PC-3 (cell line): Measurements from ENCODE around the gene RAB44. TPM values are rescaled to one million over a fixed set of nuclear protein-coding genes. Genes with fewer than 3 reads are reported as not detected.

Source experiments
- ATAC-seq: fragments of 200-7000 bp; cut with Tn5 transposase; 2 replicates; pipeline ENCODE4 v1.9.1; 2020; ENCODE audit warnings: mild to moderate bottlenecking, moderate library complexity
- BruUV-seq: library from RNA; stranded (reverse); fragments of 400-500 nt; replicated peaks from 2 replicates; lab custom pipeline; 2021; lab: Mats Ljungman, UMichigan
- CTCF ChIA-PET: fragments of 300-600 bp; sonication (Branson Sonifier 250); formaldehyde crosslinking; loops from one replicate; lab custom pipeline; 2022; ENCODE audit warnings: antibody characterized with exemption; lab: Charles Lee
- POLR2A ChIA-PET: fragments of 300-600 bp; sonication (Branson Sonifier 250); formaldehyde crosslinking; loops from one replicate; lab custom pipeline; 2022; ENCODE audit warnings: antibody characterized with exemption; ENCODE audit not compliant: unreplicated experiment; lab: Charles Lee
- DNase-seq: peaks from one replicate; pipeline ENCODE4 v3.0.0-alpha.2; 2015
- H2AFZ ChIP-seq: fragments of 300-600 bp; sonication (generic); 2 replicates; pipeline ENCODE4 v1.6.0; 2016; ENCODE audit warnings: antibody characterized with exemption, low read length
- H3F3A ChIP-seq: fragments of 300-600 bp; sonication (generic); one replicate; pipeline ENCODE4 v1.6.0; 2017; ENCODE audit warnings: antibody characterized with exemption, low read length, control low read depth, mild to moderate bottlenecking; ENCODE audit not compliant: unreplicated experiment
- H3K27ac ChIP-seq: fragments of 300-600 bp; sonication (generic); 2 replicates; pipeline ENCODE4 v1.5.1; 2016; ENCODE audit warnings: mild to moderate bottlenecking, low read length
- H3K27me3 ChIP-seq: fragments of 300-600 bp; sonication (generic); 2 replicates; pipeline ENCODE4 v1.6.1; 2016; ENCODE audit warnings: low read length, mixed read lengths
- H3K36me3 ChIP-seq: fragments of 300-600 bp; sonication (generic); 2 replicates; pipeline ENCODE4 v1.6.1; 2016; ENCODE audit warnings: low read depth, mixed run types, low read length, mixed read lengths
- H3K4me1 ChIP-seq: fragments of 300-600 bp; sonication (generic); 2 replicates; pipeline ENCODE4 v1.5.1; 2016; ENCODE audit warnings: low read length; ENCODE audit not compliant: insufficient read depth
- H3K4me2 ChIP-seq: fragments of 300-600 bp; sonication (generic); 2 replicates; pipeline ENCODE4 v1.6.0; 2016; ENCODE audit warnings: low read length
- H3K4me3 ChIP-seq: fragments of 300-600 bp; sonication (generic); 2 replicates; pipeline ENCODE4 v1.5.1; 2016; ENCODE audit warnings: mild to moderate bottlenecking, low read length, mixed read lengths
- H3K79me2 ChIP-seq: fragments of 300-600 bp; sonication (generic); 2 replicates; pipeline ENCODE4 v1.6.1; 2017; ENCODE audit warnings: low read length, mixed read lengths
- H3K9ac ChIP-seq: fragments of 300-600 bp; sonication (generic); 2 replicates; pipeline ENCODE4 v1.6.0; 2016; ENCODE audit warnings: mild to moderate bottlenecking, low read length
- H3K9me2 ChIP-seq: fragments of 300-600 bp; sonication (generic); replicated peaks from 2 replicates; pipeline ENCODE4 v1.6.1; 2016; ENCODE audit warnings: mixed run types, low read length, mixed read lengths
- H3K9me3 ChIP-seq: fragments of 300-600 bp; sonication (generic); 2 replicates; pipeline ENCODE4 v1.6.1; 2016; ENCODE audit warnings: low read length, mixed read lengths
- H4K20me1 ChIP-seq: fragments of 300-600 bp; sonication (generic); 2 replicates; pipeline ENCODE4 v1.6.1; 2016; ENCODE audit warnings: low read length, mixed read lengths
- EZH2 ChIP-seq: fragments of 300-600 bp; sonication (generic); IDR thresholded peaks from one replicate; pipeline ENCODE4 v1.6.1; 2017; ENCODE audit warnings: antibody characterized with exemption, mild to moderate bottlenecking, low read length; ENCODE audit not compliant: unreplicated experiment
- EZH2phosphoT487 ChIP-seq: fragments of 300-600 bp; sonication (generic); IDR thresholded peaks from 2 replicates; pipeline ENCODE4 v1.6.1; 2018; ENCODE audit warnings: mild to moderate bottlenecking, antibody characterized with exemption, low read length, borderline replicate concordance
- intact Hi-C: fragments of 100-400 bp; cut with micrococcal nuclease; formaldehyde crosslinking; loops from 2 replicates; pipeline ENCODE4 v1.9.0; 2023
- total RNA-seq: library from RNA; depleted of rRNA; stranded (reverse); fragments of >200 nt; gene quantifications from 2 replicates; pipeline ENCODE4 v1.2.3, GENCODE V29; 2014
- TF ChIP-seq, protein P1 (sequence below): fragments of 300-600 bp; sonication (generic); conservative IDR thresholded peaks from 2 replicates; pipeline ENCODE4 v1.5.1; 2017; ENCODE audit warnings: antibody characterized with exemption, low read depth, mild to moderate bottlenecking, low read length

RAB44 gene
- total RNA-seq, 1 experiment from 2014 or later, result not detected

DNA sequence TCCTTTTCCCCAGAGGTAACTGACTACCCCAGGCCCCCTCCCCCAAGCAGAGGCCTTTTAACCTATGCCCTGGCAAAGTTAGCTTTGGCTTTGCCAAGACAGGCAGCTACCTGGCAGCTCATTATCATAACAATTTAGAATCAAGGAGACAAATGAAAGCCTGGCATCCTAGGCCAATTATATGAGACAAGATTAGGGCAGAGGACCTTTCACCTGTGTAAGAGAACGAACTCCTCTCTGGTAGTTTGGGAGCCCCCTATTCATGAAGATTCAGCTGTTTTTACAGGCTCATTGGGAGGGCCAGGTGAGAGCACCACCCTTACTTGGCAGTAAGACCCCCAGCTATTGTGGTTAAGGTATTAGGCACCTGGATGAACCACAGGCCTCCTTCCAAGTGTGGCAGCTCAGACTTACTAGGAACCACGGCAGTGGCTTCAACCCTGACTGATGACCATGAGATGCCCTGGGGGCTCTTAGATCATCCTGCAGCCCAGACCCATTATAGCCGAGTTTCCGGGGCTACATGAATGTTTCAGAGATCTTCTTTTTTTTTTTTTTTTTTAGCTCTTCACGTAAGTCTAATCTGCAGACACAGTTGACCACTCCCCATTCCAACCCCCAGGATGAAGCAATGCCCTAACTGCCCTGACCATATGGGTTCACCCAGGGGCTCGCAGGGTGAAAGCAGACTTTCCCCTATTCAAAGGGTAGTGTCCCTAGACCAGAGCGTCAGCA is 56.2 kb downstream of the RAB44 start:
- BruUV-seq, result no TSS peak
- DNase-seq (peak; percentile 36), ATAC-seq (no peak)
- no peak overlapping the region for H2AFZ ChIP-seq
- no peak overlapping the region for H3K9ac ChIP-seq
- no peaks in the 10 kb centered on the region for H4K20me1 ChIP-seq
- H3K27me3 ChIP-seq, result no peaks in the 10 kb centered on the region
- intact Hi-C loops, result no loop called here
- peaks cover 45% of the 10 kb centered on the region for H3K4me1 ChIP-seq
- ChIA-PET POLR2A (interaction anchor here (0.7 kb wide), 1 partner anchor 9 kb away, joined by 9 read pairs; no protein-coding TSS in a partner anchor), CTCF (no interaction called here)
- no peaks in the 10 kb centered on the region for H3K79me2 ChIP-seq
- H3F3A ChIP-seq, result no peaks in the 10 kb centered on the region
- no peaks in the 10 kb centered on the region for H3K9me3 ChIP-seq
- TF ChIP-seq EZH2phosphoT487, result no peak
- TF ChIP-seq, protein P1, sequence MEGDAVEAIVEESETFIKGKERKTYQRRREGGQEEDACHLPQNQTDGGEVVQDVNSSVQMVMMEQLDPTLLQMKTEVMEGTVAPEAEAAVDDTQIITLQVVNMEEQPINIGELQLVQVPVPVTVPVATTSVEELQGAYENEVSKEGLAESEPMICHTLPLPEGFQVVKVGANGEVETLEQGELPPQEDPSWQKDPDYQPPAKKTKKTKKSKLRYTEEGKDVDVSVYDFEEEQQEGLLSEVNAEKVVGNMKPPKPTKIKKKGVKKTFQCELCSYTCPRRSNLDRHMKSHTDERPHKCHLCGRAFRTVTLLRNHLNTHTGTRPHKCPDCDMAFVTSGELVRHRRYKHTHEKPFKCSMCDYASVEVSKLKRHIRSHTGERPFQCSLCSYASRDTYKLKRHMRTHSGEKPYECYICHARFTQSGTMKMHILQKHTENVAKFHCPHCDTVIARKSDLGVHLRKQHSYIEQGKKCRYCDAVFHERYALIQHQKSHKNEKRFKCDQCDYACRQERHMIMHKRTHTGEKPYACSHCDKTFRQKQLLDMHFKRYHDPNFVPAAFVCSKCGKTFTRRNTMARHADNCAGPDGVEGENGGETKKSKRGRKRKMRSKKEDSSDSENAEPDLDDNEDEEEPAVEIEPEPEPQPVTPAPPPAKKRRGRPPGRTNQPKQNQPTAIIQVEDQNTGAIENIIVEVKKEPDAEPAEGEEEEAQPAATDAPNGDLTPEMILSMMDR, result no peak
- no peak for TF ChIP-seq EZH2
- H3K4me3 ChIP-seq, result no peak overlapping the region
- H3K36me3 ChIP-seq, result no peaks in the 10 kb centered on the region
- H3K4me2 ChIP-seq, result no peak overlapping the region
- H3K27ac ChIP-seq, result no peak overlapping the region
- H3K9me2 ChIP-seq, result no peaks in the 10 kb centered on the region

DNA sequence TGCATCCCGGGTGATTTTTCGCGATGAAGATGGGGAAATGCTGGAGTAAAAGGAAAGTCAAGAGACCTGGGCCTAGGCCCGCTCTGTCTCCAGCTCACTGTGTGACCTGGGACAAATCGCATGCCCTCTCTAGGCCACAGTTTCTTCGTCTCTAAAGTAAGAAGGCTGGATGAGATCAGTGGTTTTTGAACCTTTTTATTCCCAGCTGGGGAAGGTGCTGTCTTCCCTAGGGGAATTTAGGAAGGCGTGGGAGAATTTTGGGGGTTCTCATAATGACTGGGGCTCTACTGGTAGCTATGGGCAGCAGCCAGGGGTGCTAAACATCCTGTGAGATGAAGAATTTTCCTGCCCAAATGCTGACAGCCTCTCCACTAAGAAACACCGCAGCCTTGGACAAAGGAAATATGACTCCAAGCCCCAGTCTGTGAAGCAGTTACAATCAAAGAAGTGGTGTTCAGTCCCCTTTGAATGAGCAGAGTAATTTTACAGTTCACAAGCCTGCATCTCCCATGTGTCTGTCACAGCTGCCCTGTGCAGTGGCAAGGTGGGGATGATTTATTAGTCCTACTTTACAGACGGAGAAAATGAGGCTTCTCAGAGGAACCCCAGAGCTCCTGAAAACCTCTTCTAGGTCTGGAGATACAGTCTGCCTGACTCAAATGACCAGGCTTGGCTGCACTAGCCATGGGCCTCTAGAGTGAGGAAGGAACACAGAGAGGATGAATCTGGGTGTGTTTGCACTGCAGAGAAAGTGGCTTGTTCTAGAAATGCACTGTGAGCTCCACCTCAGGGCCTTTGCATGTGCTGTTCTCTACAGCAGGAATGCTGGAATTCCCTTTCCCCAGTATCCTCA is 57.2 kb downstream of the RAB44 start:
- CTCF ChIA-PET, result interaction anchor here (0.5 kb wide), 1 partner anchor 60 kb away, joined by 3 read pairs; no protein-coding TSS in a partner anchor
- Histone ChIP-seq H3K27ac (peak overlapping the region; percentile 55), H3K9me2 (no peaks in the 10 kb centered on the region), H3K4me3 (no peak overlapping the region), H3K79me2 (no peaks in the 10 kb centered on the region), H3K4me2 (no peak overlapping the region; the same call in 1 of the 2 replicates), H3K27me3 (no peaks in the 10 kb centered on the region), H3F3A (no peaks in the 10 kb centered on the region), H3K36me3 (no peaks in the 10 kb centered on the region), H2AFZ (no peak overlapping the region), H3K9ac (peak overlapping the region; percentile 2; the same call in 1 of the 2 replicates), H3K4me1 (peaks cover 46% of the 10 kb centered on the region), H3K9me3 (no peaks in the 10 kb centered on the region), H4K20me1 (no peaks in the 10 kb centered on the region)
- intact Hi-C loops, result no loop called here
- ATAC-seq (no peak), DNase-seq (no peak)
- no TSS peak for BruUV-seq
- POLR2A ChIA-PET, result no interaction called here
- TF ChIP-seq, protein P1, result no peak
- TF ChIP-seq EZH2phosphoT487, result no peak
- no peak for TF ChIP-seq EZH2
